ENCODE results near the gene LRRC75A.

Gene LRRC75A

GRCh38 chr17:16471295-16471694, 20.7 kb downstream of the LRRC75A start:
- no peak overlapping the region for H3K27ac ChIP-seq (ENCODE audit: low read depth, low read length)
- H4K12ac ChIP-seq (ENCODE audit: low read depth, low read length) = no peak overlapping the region
- H3K23ac ChIP-seq (ENCODE audit: low read length) = no peak overlapping the region
- no peak overlapping the region for H2BK5ac ChIP-seq (ENCODE audit: low read depth, low read length, poor library complexity)
- no peak overlapping the region for H2BK120ac ChIP-seq (ENCODE audit: insufficient read depth, low read length, poor library complexity)
- H2AK5ac ChIP-seq (ENCODE audit: low read length) = no peak overlapping the region
- no peak overlapping the region for H3K9ac ChIP-seq (ENCODE audit: low read length)
- no peak overlapping the region for H4K8ac ChIP-seq (ENCODE audit: low read depth, low read length)
- H3K18ac ChIP-seq (ENCODE audit: low read length) = no peak overlapping the region
- peaks cover 2% of the 10 kb centered on the region for H3K9me3 ChIP-seq (ENCODE audit: insufficient read depth, low read depth, low read length)
- no peak overlapping the region for H3K4me3 ChIP-seq (ENCODE audit: low read depth, low read length)
- H3K36me3 ChIP-seq (ENCODE audit: control insufficient read depth in 1 of 2, insufficient read depth in 2 of 2, low read length in 2 of 2) = no peaks in the 10 kb centered on the region
- H3K4me2 ChIP-seq (ENCODE audit: low read length) = no peak overlapping the region
- no peaks in the 10 kb centered on the region for H3K79me2 ChIP-seq (ENCODE audit: control insufficient read depth, insufficient read depth, low read length, poor library complexity)
- H4K91ac ChIP-seq (ENCODE audit: low read depth, low read length) = no peak overlapping the region
- H2AFZ ChIP-seq (ENCODE audit: insufficient read depth, low read length, poor library complexity) = no peak overlapping the region
- no CpG with 5 or more reads among the region's 5 CpGs for WGBS (ENCODE audit: extremely low coverage, insufficient coverage, insufficient read length)
- H3K4me1 ChIP-seq (ENCODE audit: control insufficient read depth in 1 of 2, insufficient read depth in 2 of 2, low read length in 2 of 2) = no peaks in the 10 kb centered on the region
- no peak overlapping the region for H3K14ac ChIP-seq (ENCODE audit: low read length)
- H3K4ac ChIP-seq (ENCODE audit: low read depth, low read length) = no peak overlapping the region
- no peak overlapping the region for H2BK12ac ChIP-seq (ENCODE audit: low read length)
- H3K79me1 ChIP-seq (ENCODE audit: low read length) = no peaks in the 10 kb centered on the region
- DNase-seq = no peak
- no peaks in the 10 kb centered on the region for H3K27me3 ChIP-seq (ENCODE audit: insufficient read depth, low read length)

GRCh38 chr17:16470265-16470664, 21.7 kb downstream of the LRRC75A start:
- WGBS (ENCODE audit: extremely low coverage, insufficient coverage, insufficient read length) = no CpG with 5 or more reads among the region's 11 CpGs
- Histone ChIP-seq H3K27me3 (ENCODE audit: insufficient read depth, low read length) (no peaks in the 10 kb centered on the region), H2AK5ac (ENCODE audit: low read length) (no peak overlapping the region), H2BK120ac (ENCODE audit: insufficient read depth, low read length, poor library complexity) (no peak overlapping the region), H4K8ac (ENCODE audit: low read depth, low read length) (no peak overlapping the region), H3K9me3 (ENCODE audit: insufficient read depth, low read depth, low read length) (peaks cover 2% of the 10 kb centered on the region), H3K27ac (ENCODE audit: low read depth, low read length) (no peak overlapping the region), H3K79me1 (ENCODE audit: low read length) (no peaks in the 10 kb centered on the region), H2AFZ (ENCODE audit: insufficient read depth, low read length, poor library complexity) (no peak overlapping the region), H3K36me3 (ENCODE audit: control insufficient read depth in 1 of 2, insufficient read depth in 2 of 2, low read length in 2 of 2) (no peaks in the 10 kb centered on the region), H4K12ac (ENCODE audit: low read depth, low read length) (no peak overlapping the region), H3K14ac (ENCODE audit: low read length) (no peak overlapping the region), H3K23ac (ENCODE audit: low read length) (no peak overlapping the region), H3K9ac (ENCODE audit: low read length) (no peak overlapping the region), H3K4me2 (ENCODE audit: low read length) (no peak overlapping the region), H3K4me1 (ENCODE audit: control insufficient read depth in 1 of 2, insufficient read depth in 2 of 2, low read length in 2 of 2) (no peaks in the 10 kb centered on the region), H3K18ac (ENCODE audit: low read length) (no peak overlapping the region), H3K4ac (ENCODE audit: low read depth, low read length) (no peak overlapping the region), H2BK12ac (ENCODE audit: low read length) (no peak overlapping the region), H3K79me2 (ENCODE audit: control insufficient read depth, insufficient read depth, low read length, poor library complexity) (no peaks in the 10 kb centered on the region), H4K91ac (ENCODE audit: low read depth, low read length) (no peak overlapping the region), H3K4me3 (ENCODE audit: low read depth, low read length) (no peak overlapping the region), H2BK5ac (ENCODE audit: low read depth, low read length, poor library complexity) (no peak overlapping the region)
- no peak for DNase-seq

GRCh38 chr17:16468428-16468992, 23.5 kb downstream of the LRRC75A start:
- Histone ChIP-seq H2BK12ac (ENCODE audit: low read length) (no peak overlapping the region), H3K36me3 (ENCODE audit: control insufficient read depth in 1 of 2, insufficient read depth in 2 of 2, low read length in 2 of 2) (no peaks in the 10 kb centered on the region), H2AFZ (ENCODE audit: insufficient read depth, low read length, poor library complexity) (no peak overlapping the region), H2BK120ac (ENCODE audit: insufficient read depth, low read length, poor library complexity) (no peak overlapping the region), H3K18ac (ENCODE audit: low read length) (no peak overlapping the region), H3K4me2 (ENCODE audit: low read length) (no peak overlapping the region), H4K12ac (ENCODE audit: low read depth, low read length) (no peak overlapping the region), H3K4ac (ENCODE audit: low read depth, low read length) (no peak overlapping the region), H2BK5ac (ENCODE audit: low read depth, low read length, poor library complexity) (no peak overlapping the region), H3K79me1 (ENCODE audit: low read length) (no peaks in the 10 kb centered on the region), H2AK5ac (ENCODE audit: low read length) (no peak overlapping the region), H4K8ac (ENCODE audit: low read depth, low read length) (no peak overlapping the region), H3K14ac (ENCODE audit: low read length) (no peak overlapping the region), H3K23ac (ENCODE audit: low read length) (no peak overlapping the region), H4K91ac (ENCODE audit: low read depth, low read length) (no peak overlapping the region), H3K27ac (ENCODE audit: low read depth, low read length) (no peak overlapping the region), H3K27me3 (ENCODE audit: insufficient read depth, low read length) (no peaks in the 10 kb centered on the region), H3K4me1 (ENCODE audit: control insufficient read depth in 1 of 2, insufficient read depth in 2 of 2, low read length in 2 of 2) (no peaks in the 10 kb centered on the region), H3K9ac (ENCODE audit: low read length) (no peak overlapping the region), H3K4me3 (ENCODE audit: low read depth, low read length) (no peak overlapping the region), H3K79me2 (ENCODE audit: control insufficient read depth, insufficient read depth, low read length, poor library complexity) (no peaks in the 10 kb centered on the region), H3K9me3 (ENCODE audit: insufficient read depth, low read depth, low read length) (peaks cover 2% of the 10 kb centered on the region)
- no peak for DNase-seq
- WGBS (ENCODE audit: extremely low coverage, insufficient coverage, insufficient read length) = no CpG with 5 or more reads among the region's 4 CpGs

GRCh38 chr17:16467886-16468285, 24.1 kb downstream of the LRRC75A start:
- WGBS (ENCODE audit: extremely low coverage, insufficient coverage, insufficient read length) = no CpG with 5 or more reads among the region's 3 CpGs
- Histone ChIP-seq H2AFZ (ENCODE audit: insufficient read depth, low read length, poor library complexity) (no peak overlapping the region), H2BK12ac (ENCODE audit: low read length) (no peak overlapping the region), H3K4me1 (ENCODE audit: control insufficient read depth in 1 of 2, insufficient read depth in 2 of 2, low read length in 2 of 2) (no peaks in the 10 kb centered on the region), H3K79me1 (ENCODE audit: low read length) (no peaks in the 10 kb centered on the region), H2AK5ac (ENCODE audit: low read length) (no peak overlapping the region), H3K27ac (ENCODE audit: low read depth, low read length) (no peak overlapping the region), H3K79me2 (ENCODE audit: control insufficient read depth, insufficient read depth, low read length, poor library complexity) (no peaks in the 10 kb centered on the region), H3K18ac (ENCODE audit: low read length) (no peak overlapping the region), H4K91ac (ENCODE audit: low read depth, low read length) (no peak overlapping the region), H4K8ac (ENCODE audit: low read depth, low read length) (no peak overlapping the region), H3K4me2 (ENCODE audit: low read length) (no peak overlapping the region), H3K36me3 (ENCODE audit: control insufficient read depth in 1 of 2, insufficient read depth in 2 of 2, low read length in 2 of 2) (no peaks in the 10 kb centered on the region), H3K4ac (ENCODE audit: low read depth, low read length) (no peak overlapping the region), H3K27me3 (ENCODE audit: insufficient read depth, low read length) (no peaks in the 10 kb centered on the region), H2BK5ac (ENCODE audit: low read depth, low read length, poor library complexity) (no peak overlapping the region), H3K23ac (ENCODE audit: low read length) (no peak overlapping the region), H3K9ac (ENCODE audit: low read length) (no peak overlapping the region), H3K9me3 (ENCODE audit: insufficient read depth, low read depth, low read length) (peaks cover 2% of the 10 kb centered on the region), H3K14ac (ENCODE audit: low read length) (no peak overlapping the region), H2BK120ac (ENCODE audit: insufficient read depth, low read length, poor library complexity) (no peak overlapping the region), H4K12ac (ENCODE audit: low read depth, low read length) (no peak overlapping the region), H3K4me3 (ENCODE audit: low read depth, low read length) (no peak overlapping the region)
- no peak for DNase-seq

All from trophoblast cell (in vitro differentiated cells and primary cell).